ENCODE measurements around the gene ACADSB.

Gene ACADSB

DNA sequence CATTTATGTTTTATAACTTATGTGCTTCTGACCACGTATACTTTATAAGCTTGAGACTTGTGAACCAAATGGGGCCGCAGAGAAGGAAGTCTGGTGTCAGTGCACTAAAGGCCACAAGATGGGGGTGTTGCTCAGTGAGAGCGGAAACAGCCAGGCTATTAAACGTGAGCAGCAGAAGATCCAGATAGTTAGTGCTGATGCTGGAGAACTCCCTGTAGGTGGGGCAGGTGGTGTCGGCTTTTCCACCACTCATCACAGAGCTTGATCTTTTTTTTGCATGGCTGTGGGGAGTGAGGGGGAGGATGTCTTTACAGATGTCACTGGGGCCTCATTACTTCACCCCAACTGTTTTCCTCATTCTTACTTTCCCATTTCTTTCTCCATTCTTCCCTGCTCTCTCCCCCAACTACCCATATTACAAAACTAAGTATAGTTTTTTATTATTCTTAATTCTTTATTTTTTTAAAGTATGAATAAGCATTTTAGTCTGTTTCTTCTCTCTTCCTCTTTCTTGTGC lies 34.7 kb downstream of the ACADSB start:
- DNase-seq: peak; percentile 80

DNA sequence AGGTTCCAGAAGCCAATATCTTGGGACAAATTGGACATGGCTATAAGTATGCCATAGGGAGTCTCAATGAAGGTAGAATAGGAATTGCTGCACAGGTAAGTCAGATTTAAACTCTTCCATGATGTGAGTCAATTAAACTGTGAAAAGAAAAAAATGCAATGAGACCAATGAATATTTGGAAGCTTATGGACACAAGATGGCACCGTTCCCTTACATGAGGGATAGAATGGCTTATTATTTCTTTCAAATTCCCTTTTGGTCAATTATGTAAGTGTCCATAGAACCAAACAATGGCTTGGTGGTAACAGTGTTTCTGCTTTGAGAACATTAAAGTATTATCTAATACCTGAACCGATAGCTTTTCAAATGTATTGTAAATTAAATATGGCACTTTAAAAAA lies 35.6 kb downstream of the ACADSB start:
- peak; percentile 75 for DNase-seq

DNA sequence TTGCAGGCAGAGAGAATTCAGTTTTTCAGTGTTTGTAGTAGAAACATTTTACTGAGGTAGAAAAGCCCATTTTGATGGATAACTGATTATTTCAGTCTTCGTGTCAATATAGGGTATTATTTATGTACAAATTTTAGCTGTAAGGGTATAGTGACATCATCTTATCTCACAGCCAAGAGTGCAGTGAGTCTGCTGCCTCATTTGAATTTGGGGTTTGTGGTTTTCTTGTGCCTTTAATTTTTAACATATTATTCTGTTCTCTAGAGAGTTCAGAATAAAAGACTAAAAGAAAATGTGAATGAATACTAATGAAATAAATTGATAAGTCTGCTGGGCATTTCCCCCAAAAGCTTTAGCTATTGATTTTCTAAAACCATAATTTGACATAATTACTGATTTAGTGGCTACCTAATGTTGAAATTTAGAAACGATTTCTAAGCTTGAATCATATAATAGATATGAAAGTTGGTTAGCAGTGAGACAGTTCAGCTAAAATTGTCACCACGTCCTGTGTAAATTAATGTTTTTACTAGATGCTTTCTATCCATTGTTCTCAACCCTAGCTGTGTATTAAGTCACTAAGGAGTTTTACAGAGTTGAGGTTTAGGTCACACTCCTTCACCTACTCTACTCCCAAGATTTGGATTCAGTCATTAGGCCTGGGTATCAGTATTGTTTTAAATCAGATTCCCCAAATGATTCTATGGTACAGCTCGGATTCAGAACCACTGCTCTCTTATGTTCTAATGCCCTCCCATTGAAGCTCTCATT lies 37.3 kb downstream of the ACADSB start:
- no peak for DNase-seq

DNA sequence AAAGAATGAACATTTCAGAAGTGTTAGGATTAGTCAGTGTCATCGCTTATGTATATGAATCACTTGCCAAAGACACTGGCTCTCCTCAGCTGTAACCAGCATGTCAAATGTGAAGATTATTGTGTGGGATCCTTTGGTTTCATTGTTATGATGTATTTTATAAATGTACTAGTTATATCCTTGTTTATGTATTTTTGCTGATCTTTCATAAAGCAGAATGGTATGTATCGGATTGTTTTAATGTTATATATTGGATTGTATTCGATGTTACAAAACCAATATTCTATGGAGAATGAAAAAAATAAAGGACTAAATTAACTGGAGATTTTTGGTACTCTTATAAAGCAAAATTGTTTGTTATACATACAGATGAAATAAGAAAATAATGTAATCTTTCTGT lies 49.2 kb downstream of the ACADSB start:
- no peak for DNase-seq

DNA sequence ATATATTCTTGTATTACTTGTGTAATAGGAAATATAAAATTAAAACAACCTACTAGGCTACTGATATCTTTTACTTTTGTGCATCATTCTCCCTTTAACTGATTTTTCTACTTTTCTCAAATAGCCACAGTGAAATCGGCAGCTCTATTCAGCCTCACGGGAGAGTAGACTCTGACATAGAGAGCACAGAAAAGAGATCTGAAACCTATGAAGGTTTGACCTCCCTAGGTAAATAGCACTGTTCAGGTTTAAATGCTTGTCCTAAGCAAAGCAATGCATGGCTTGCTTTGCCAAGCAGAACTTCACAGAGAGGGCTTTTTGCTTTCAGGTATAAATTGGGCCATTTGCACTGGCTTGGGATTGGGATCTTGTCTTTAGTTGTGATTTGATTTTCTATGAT lies 53.1 kb downstream of the ACADSB start:
- no peak for DNase-seq

DNA sequence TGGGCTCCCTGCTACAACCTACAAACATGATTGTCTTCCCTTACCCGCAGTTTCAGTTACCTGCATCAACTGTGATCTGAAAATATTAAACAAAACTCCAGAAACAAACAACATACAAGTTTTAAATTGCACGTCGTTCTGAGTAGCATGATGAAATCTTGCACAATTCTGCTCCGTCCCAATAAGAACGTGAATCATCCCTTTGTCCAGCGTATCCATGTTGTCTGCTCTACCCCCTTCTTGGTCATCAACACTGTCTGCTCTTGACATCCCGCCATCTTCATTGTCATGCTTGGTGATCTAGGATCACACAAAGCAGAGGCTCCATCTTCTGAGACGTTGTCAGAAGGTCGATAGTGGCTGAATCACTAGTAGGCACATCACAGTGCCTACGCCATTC lies 53.9 kb downstream of the ACADSB start:
- peak; percentile 21 for DNase-seq

DNA sequence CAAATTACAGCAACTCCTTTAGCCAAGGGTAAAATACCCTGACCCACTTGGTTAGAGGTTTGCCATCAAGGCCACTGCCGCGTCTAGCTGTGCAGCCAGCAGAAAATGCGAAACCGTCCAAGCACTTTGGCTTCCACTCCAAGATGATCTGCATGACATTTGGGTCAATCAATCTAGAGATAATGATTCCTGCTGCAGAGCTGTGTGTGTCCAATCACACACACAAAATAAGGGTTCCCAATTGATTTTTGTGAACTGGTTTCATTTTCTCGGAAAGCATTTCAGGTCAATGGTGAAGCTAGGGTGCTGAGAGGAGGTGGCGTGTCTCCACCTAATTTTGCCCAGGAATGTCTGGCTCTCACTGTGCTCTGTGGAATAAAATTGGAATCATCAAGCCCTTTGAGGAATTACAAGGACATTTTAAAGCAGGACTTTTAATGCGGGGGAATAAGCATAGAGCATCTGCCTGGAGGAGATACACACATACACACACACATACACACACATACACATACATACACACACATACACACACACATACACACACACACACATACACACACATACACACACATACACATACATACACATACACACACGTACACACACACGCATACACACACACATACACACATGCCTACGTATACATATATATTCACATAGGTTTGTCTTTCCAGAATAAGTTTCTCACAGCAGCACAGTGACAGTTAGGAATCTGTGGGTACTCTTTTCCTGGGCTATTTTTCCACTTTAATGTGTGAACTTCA lies 59.5 kb downstream of the ACADSB start:
- DNase-seq: no peak

DNA sequence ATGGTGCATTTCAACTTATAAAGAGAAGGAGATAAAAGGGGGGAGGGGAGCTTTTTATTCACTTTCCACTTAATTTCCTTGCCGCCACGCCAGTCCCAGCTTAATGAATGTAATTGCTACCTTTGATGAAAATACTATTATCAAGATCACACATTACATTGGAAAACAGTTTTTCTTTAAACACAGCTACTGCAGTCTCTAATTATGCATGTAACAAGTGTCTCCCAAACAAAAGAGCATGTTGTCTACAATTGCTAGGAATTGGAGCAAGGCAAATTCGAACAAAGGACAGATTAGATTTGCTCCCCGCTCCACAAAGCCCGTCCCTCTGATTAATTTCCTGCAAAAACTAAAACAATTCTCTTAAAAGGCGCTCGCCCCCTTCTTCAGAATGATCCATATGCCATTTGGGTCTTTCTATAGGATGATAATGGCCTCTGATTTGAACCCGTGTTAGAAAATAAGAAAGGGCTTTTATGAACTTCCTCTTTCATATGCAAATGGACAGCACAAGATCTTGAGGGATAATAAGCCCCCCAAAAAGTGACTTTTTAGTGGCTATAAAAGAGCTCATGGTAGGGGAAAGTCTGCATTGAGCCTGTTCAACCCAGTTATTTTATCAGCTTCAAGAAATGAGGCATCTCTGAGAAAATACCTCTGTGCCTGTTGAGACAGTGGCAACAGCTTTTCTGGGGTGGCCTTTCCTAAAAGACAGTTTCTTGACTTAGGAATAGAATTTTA lies 60.6 kb downstream of the ACADSB start:
- DNase-seq: no peak

DNA sequence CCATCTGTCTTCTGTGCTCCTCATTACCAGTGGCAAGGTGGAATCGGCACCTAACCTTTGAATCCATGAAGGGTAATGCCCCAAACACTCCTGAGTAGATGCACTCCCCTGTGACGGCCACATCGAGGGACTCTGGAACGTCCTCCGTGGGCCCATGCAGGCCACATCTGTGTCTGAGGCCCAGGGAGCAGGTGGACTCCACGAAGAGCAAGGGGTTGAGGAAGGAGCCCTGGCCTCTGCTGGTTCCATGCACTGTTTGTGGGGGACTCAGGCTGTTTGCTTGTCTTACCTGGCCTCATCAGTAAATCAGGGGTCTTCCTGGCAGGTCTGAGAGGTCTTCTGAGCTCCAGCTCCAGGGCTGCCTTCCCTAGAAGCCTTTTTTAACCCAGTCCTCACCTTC lies 64.4 kb downstream of the ACADSB start:
- no peak for DNase-seq

DNA sequence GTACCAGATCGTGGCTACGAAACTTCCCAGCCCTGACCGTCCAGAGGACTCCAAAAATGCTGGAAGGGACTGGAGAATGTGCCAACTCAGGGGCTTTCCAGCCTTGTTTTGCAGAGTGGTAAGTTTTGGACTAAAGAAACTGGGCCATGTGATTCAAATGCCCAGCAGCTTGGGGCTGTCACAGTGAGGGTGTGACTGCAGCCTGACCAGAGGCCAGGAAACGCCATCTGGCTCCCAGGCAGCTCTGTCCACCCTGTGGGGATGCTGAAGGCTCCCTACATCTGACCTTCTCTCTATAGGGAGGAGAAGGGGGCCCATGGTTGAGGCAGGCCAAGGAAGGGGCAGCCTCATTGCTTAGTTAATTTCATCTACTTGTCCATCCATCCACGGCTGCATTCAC lies 65.4 kb downstream of the ACADSB start:
- no peak for DNase-seq

DNA sequence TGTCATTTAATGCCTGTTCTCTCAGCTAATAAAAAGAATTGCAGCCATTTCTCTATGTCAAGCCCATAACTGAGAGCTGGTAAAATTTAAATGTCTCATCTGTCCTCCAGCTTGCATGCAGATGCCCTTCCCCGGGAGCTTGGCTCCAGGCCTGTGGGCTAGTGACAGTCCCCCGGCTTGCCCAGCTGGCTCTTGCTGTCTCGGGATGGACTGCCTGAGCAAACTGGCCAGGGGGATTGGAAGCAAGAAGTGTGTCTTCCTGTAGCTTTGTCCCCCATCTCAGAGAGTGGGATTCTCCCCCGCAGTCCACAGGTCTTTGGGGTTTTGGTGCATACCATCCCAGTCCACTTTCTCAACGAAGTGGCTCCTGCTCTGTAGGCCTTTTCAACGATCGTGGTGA lies 73.1 kb downstream of the ACADSB start:
- DNase-seq: no peak

DNA sequence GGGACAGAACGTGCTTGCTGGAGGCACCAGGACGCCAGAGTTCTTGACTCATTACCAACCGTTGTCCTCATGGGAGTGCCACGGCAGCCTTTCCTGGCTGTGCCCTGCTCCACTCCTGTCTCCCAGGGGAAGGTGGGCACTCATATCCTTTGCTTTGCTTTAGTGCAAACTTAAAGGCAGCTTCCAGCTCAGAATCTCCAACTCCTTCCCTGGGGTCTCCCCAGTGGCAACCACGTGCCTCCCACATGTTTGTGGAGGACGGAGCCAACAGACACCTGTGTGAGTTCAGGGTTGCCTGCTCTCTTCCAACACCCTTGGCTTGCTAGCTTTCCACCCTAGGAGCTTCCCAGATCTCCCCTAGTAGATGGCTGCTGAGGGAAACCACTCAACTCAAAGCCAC lies 75.0 kb downstream of the ACADSB start:
- no peak for DNase-seq

DNA sequence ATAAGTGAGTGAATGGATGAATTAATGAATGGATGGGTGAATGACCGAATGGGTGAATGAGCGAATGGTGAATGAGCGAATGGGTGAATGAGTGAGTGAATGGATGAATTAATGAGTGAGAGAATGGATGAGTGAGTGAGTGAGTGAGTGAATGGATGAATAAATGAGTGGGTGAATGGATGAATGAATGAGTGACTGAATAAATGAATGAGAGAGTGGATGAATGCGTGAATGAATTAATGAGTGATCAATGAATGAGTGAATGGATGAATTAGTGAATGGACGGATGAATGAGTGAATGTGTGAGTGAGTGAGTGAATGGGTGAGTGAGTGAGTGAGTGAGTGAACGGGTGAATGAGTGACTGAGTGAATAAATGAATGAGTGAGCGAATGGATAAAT lies 77.5 kb downstream of the ACADSB start:
- no peak for DNase-seq

DNA sequence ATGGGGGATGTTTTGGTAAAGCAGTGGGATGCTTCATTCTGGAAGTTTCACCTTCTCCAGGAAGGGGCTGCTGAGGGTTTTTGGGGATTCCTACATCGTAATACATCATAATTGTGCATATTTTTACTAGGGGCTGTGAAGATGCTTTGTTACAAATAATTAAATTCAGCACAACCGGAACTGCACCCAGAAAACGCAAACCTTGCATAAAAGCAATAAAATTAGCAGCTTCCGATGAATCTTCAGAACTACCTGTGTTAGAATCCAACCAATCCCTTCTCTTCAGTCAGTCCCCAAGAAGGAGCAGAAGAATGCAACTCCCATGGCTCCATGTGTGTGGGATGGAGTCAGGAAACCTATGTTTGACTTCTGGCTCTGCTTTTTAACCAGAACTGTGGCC lies 78.5 kb downstream of the ACADSB start:
- DNase-seq: no peak

DNA sequence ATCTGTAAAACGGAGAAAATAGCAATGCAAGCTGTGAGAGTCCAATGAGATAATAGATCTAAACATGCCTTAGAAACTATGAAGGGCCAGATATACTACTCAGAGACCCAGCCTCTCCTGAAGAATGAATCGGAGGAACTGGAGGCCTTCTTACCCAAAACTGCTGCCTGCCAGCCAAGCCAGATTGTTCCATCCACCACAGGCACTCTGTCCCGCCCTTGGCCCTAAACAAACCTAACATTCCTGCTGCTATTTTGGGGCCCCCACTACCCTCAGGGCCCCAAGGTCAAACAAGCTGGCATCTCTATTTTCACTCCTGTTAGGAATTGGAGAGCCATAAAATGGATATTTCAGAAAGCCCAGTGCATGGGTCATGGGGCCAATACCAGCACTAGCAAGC lies 79.0 kb downstream of the ACADSB start:
- no peak for DNase-seq

DNA sequence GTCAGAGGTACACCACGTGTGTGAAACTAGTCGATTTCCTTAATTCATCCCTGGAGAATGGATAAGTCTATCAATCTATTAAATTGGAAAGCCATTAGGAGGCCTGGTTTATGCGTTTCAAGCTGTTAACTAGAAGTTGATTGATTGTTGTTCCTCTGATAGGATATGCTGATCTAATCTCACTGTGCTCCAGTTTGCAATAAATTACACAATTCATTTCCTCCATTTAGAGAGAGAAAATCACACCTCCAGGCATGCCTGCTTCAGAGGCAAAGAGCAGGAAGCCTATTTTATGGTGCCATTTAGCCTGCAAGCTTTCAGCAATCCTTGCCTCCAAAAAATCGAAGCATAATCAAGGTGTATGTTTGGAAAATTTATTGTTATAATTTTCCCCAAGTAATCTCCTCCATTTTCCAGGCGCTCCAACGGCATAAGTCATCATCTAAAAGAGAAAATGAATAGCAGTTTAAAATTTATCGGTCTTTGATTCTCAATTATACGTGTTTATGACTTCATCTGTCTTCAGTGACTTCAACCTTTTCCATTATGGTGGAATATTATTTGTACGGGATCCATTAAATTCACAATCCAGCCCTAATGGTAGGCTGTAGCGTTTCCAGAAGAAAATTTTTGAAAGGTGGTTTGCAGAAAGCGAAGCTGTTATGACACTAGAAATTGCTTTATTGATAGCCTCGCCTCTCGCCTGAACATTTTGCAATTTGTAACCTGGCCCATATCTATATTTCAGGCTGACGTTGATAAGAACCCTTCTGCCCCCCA lies 84.0 kb downstream of the ACADSB start:
- no peak for DNase-seq

DNA sequence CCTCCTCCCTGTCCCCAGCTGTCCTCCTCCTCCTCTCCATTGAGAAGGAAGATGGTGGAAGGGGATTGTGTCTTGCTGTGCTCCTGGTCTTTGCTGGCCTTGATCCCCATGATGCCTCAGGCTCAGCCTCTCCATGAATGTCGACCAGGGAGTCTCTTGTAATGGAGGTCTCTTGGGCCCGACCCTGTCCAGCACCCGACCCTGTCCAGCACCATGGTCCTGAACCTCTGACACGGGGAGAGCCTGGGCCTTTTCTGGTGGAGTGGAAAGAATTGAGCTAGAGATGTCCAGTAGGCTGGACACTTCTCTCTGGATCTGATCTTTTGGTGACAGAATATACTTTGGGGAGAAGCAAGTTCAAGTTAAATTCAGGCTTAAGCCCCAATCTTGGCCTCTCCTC lies 84.7 kb downstream of the ACADSB start:
- DNase-seq: no peak

DNA sequence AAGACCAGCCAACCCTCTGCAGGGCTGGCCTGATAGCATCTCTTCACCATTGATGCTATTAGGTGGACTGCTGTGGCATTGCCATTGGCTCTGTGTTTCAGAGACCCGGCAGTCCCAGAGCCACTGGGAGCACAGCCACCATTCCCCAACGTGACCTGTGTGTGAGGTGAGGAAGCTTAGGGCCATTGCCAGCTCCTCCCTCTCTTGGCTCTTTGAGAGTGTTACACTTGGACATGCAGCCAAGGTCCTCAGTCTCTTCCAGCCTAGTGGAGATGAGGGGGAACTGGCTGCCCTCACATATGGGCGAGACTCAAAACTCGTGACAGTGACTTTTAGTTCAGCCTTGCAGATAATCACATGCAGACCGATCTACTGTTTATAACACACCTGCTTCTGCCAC lies 87.6 kb downstream of the ACADSB start:
- DNase-seq: no peak

DNA sequence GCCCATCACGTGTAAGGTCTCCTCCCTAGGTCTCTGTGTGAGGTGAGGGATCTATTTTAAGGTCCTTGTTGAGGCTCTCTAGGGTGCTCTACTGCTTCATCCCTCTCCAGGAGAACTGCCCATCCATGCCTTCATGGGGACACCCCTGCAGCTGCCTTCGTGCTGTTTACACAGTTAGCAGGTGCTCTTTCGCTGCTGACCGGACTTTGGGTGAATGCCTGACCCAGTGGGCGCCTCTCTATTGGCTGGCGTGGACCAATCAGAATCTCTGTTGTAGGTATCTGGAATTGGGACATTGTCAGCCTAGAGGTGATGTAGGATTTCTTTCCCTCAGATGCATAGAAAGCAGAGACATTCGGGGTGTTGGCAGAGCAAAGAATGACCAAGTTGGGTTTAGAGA lies 88.2 kb downstream of the ACADSB start:
- no peak for DNase-seq

DNA sequence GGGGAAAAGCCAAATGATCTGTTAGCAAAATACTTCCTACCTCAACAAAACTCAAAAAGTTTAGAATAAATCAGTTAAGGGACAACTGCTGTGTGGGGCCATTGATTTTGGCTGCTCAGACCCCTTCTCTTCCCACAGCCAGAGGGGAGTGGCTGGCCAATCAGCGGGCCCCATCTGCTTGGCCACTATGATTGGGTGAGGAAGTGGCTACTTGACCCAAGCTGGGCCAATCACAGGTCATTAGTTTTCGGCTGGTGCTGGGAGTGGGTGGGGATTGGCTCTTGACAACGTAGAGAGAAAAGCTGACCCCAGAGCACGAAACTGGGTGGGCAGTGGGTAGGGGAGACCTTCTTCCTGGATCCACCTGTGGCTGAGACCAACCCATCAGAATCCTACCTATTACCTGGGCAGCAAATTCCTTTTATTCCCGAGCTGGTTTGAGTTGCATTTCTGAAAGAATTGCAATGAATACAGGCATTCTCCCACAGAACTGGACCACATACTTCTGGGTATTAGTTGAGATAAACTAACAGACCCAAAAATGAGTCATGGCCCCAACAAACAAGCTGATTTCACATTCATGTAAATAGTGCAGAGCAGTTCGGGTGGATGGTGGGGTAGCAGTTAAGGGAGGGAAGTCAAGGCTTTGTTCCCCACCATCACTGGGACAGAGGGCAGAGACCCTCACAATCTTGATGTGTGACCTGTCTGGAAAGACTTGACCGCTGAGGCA lies 91.4 kb downstream of the ACADSB start:
- DNase-seq: no peak

DNA sequence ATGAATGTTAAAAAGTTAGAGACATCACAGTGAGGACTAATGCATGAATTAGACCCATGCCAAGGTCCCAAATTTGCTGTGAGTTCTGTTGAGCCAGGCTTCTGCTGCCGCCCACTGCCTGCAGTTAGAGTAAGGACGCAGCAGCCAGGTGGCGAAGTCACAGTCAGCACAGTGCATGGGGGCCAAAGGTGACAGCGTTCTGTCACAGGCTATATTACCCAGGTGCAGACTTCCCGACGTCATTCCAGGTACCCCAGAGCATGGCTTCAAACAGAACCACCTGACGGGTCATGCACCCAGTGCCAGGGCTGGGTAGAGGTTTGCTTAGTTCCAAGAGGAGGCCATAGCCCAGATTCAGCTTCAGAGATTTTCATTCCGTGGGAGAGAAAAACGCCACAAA lies 93.1 kb downstream of the ACADSB start:
- DNase-seq: no peak

DNA sequence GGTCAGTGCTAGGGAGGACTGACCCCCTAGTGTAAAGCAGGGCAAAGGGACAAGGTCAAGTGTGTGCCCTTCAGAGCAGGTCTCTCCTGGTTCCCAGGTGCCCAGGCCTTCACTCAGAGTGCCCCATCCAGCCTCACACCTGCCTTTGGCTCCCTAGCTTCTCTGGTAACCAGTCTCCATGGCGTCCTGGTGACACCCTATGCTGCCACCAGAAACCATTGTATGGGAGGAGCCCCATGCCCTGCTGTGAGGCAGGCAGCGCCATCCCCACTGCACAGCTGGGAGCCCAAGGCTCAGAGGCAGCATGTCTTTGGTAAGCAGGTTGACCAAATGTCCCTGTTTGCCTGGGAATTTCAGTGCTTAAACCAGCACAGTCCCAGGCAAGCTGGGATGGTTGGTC lies 93.9 kb downstream of the ACADSB start:
- no peak for DNase-seq
